ACC112 (cell line): Measurements from ENCODE around the gene C4A.
"Not testable (repeated sequence)": the region's sequence is repeated elsewhere in the genome, so short reads cannot be mapped to it uniquely, and the experiment has no call there.

Experiments used
- H2AFZ ChIP-seq: fragments of 200-600 bp; sonication (generic); one replicate; pipeline ENCODE4 v1.6.0; 2017; ENCODE audit warnings: antibody characterized with exemption, low read length; ENCODE audit not compliant: unreplicated experiment
- H3K27ac ChIP-seq: fragments of 200-600 bp; sonication (generic); 2 replicates; pipeline ENCODE4 v1.5.1; 2014; ENCODE audit warnings: low read depth, mild to moderate bottlenecking, antibody characterized with exemption, low read length, moderate library complexity
- H3K27me3 ChIP-seq: fragments of 200-600 bp; sonication (generic); 2 replicates; pipeline ENCODE4 v1.6.1; 2014; ENCODE audit warnings: mild to moderate bottlenecking, antibody characterized with exemption, low read length, moderate library complexity, mixed read lengths; ENCODE audit not compliant: insufficient read depth
- H3K36me3 ChIP-seq: fragments of 200-600 bp; sonication (generic); 2 replicates; pipeline ENCODE4 v1.6.1; 2016; ENCODE audit warnings: mild to moderate bottlenecking, antibody characterized with exemption, low read length, moderate library complexity, mixed read lengths; ENCODE audit not compliant: insufficient read depth
- H3K4me1 ChIP-seq: fragments of 200-600 bp; sonication (generic); one replicate; pipeline ENCODE4 v1.6.1; 2016; ENCODE audit warnings: low read length, mixed read lengths; ENCODE audit not compliant: insufficient read depth, unreplicated experiment, control insufficient read depth
- H3K4me3 ChIP-seq: fragments of 200-600 bp; sonication (generic); 2 replicates; pipeline ENCODE4 v1.5.1; 2014; ENCODE audit warnings: mild to moderate bottlenecking, low read depth, low read length
- H3K79me2 ChIP-seq: fragments of 200-600 bp; sonication (generic); one replicate; pipeline ENCODE4 v1.6.0; 2016; ENCODE audit warnings: low read length; ENCODE audit not compliant: control insufficient read depth, unreplicated experiment, insufficient read depth

Gene C4A

DNA sequence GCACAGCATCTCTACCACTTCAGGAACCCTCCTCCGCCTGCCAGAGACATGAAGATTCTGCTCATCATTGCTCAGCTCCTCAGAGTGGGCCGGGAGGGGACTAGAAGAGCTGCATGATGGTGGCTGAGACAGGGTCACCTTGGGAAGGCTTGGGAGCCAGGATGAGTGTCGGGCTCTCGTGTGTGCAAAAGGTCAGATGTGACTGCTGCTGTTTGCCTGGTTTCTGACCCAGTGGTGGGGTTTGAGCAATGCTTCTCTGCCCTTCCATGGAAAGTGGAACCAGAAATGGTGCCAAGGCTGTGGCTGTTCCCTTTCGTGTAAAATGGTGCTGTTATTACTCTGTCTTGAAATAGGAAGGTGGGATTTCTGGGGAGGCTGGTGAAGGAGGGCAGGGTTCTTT lies 859 bp upstream of the C4A start:
- not testable (repeated sequence) for H3K27ac ChIP-seq, H3K27me3 ChIP-seq, H3K36me3 ChIP-seq, H3K4me3 ChIP-seq, H2AFZ ChIP-seq, H3K4me1 ChIP-seq, H3K79me2 ChIP-seq

- not testable (repeated sequence) for H2AFZ ChIP-seq, H3K4me3 ChIP-seq, H3K36me3 ChIP-seq, H3K27me3 ChIP-seq, H3K27ac ChIP-seq, H3K79me2 ChIP-seq, H3K4me1 ChIP-seq
Measured at GRCh38 chr6:31989363-31989762, 7.5 kb downstream of the C4A start.

GRCh38 chr6:31994421-31994820 lies 12.6 kb downstream of the C4A start:
- H3K4me1 ChIP-seq, H3K4me3 ChIP-seq, H2AFZ ChIP-seq, H3K27me3 ChIP-seq, H3K36me3 ChIP-seq, H3K79me2 ChIP-seq, H3K27ac ChIP-seq: not testable (repeated sequence)

DNA sequence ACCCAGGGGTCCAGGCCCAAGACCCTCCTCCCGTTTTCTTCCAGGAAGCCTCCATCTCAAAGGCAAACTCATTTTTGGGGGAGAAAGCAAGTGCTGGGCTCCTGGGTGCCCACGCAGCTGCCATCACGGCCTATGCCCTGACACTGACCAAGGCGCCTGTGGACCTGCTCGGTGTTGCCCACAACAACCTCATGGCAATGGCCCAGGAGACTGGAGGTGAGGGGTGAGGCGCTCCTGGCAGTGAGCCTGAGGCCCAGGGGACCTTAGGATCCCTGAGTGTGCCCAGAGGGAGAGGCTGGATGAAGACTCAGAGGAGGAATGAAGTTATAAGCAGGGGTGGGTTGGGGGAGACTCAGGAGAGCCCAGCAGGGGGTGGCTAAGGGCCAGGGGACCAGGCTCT lies 14.5 kb downstream of the C4A start:
- H2AFZ ChIP-seq, H3K4me3 ChIP-seq, H3K27me3 ChIP-seq, H3K36me3 ChIP-seq, H3K4me1 ChIP-seq, H3K79me2 ChIP-seq, H3K27ac ChIP-seq: not testable (repeated sequence)

GRCh38 chr6:32002546-32003268 lies 20.9 kb downstream of the C4A start:
- H2AFZ ChIP-seq, H3K27ac ChIP-seq, H3K4me3 ChIP-seq, H3K4me1 ChIP-seq, H3K36me3 ChIP-seq, H3K79me2 ChIP-seq, H3K27me3 ChIP-seq: not testable (repeated sequence)

DNA sequence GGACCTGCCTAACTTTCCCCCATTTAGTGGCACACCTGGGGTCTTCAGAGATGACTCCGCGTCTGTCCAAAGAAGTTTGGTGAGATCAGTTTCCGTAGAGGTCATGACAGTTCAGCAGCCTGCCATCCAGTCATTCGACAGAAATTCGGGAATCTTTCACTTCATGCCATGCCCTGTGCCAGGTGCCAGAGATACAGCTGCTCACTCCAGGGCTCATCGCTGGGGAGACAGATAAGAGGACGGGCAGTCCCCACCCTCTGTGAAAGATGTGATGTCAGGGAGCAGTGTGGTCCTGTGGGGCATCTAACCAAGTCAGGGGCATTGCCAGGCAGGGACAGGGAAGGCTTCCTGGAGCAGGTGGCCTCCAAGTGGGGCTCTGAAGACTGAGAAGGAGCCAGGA lies 21.4 kb downstream of the C4A start:
- H3K27ac ChIP-seq, H3K27me3 ChIP-seq, H3K36me3 ChIP-seq, H3K79me2 ChIP-seq, H3K4me3 ChIP-seq, H2AFZ ChIP-seq, H3K4me1 ChIP-seq: not testable (repeated sequence)

- not testable (repeated sequence) for H2AFZ ChIP-seq, H3K79me2 ChIP-seq, H3K36me3 ChIP-seq, H3K27me3 ChIP-seq, H3K4me1 ChIP-seq, H3K27ac ChIP-seq, H3K4me3 ChIP-seq
Measured at GRCh38 chr6:32004393-32004792, 22.5 kb downstream of the C4A start.

DNA sequence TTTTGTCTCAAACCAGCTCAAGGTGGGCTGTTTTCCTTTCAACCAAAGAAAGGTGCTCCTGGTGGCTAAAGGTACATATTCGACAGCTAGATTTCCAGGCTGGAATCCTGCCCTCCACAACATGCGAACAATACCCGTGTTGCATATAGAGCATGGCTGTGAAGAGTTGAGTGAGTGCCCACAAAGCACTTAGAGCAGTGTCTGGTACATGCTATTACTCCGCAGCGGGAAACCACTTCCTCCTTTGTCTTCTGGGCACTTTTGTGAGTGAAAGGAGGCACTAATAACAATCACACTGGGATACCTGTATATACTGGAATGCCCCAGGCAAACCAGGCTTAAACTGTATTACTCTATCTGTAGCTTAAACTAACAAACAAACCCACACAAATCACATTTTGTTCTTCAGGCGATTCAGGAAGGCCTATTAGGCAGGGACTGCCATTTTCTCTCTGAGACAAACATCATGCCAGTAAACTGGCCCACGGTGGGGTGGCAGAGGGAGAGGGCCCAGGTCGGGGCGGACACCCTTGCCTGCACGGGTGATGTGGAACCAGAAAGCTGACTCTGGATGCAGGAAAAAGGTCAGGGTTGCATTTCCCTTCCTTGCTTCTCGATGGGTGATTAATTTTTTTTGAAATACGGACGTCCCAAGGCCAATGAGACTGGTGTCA lies 23.1 kb downstream of the C4A start:
- H2AFZ ChIP-seq, H3K36me3 ChIP-seq, H3K27me3 ChIP-seq, H3K27ac ChIP-seq, H3K79me2 ChIP-seq, H3K4me3 ChIP-seq, H3K4me1 ChIP-seq: not testable (repeated sequence)

GRCh38 chr6:32005538-32005880 lies 23.7 kb downstream of the C4A start:
- H3K27ac ChIP-seq, H2AFZ ChIP-seq, H3K4me1 ChIP-seq, H3K79me2 ChIP-seq, H3K27me3 ChIP-seq, H3K4me3 ChIP-seq, H3K36me3 ChIP-seq: not testable (repeated sequence)

- H3K27ac ChIP-seq, H3K36me3 ChIP-seq, H3K27me3 ChIP-seq, H2AFZ ChIP-seq, H3K4me3 ChIP-seq, H3K79me2 ChIP-seq, H3K4me1 ChIP-seq: not testable (repeated sequence)
Measured at GRCh38 chr6:32005991-32006529, 24.2 kb downstream of the C4A start.

DNA sequence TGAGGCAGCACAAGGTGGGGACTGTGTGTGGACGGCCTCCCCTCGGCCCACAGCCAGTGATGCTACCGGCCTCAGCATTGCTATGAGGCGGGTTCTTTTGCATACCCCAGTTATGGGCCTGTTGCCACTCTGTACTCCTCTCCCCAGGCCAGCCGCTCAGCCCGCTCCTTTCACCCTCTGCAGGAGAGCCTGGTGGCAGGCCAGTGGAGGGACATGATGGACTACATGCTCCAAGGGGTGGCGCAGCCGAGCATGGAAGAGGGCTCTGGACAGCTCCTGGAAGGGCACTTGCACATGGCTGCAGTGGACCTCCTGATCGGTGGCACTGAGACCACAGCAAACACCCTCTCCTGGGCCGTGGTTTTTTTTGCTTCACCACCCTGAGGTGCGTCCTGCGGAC lies 25.2 kb downstream of the C4A start:
- H3K27ac ChIP-seq, H3K4me1 ChIP-seq, H3K79me2 ChIP-seq: not testable (repeated sequence)

More for the DNA sequence above, 25.2 kb downstream of the C4A start:
- H2AFZ ChIP-seq, H3K4me3 ChIP-seq, H3K27me3 ChIP-seq, H3K36me3 ChIP-seq: not testable (repeated sequence)
